Adrenal gland (tissue), 12 donors: ENCODE measurements around the gene RNF2. TPM values are rescaled to one million over a fixed set of nuclear protein-coding genes. Genes with fewer than 3 reads are reported as not detected.
A peak's percentile ranks its signal among the peaks of the same experiment; 100 is the strongest.

Source experiments
- DNase-seq, 7 donors: peaks; one replicate each; pipeline ENCODE4 v3.0.0-alpha.2; 2019 to 2020
- H3K27ac ChIP-seq, 5 donors: fragments of 200-600 bp; sonication (generic) in 4 of 5; 1 replicate in 3 of 5; 2 replicates in 2 of 5; pipeline versions ENCODE4 v1.5.1 to v1.8.0; 2016 to 2020; ENCODE audit warnings: mild to moderate bottlenecking in 1 of 5
- H3K27me3 ChIP-seq: fragments of 200-600 bp; 2 replicates; pipeline ENCODE4 v1.8.0; 2021
- H3K36me3 ChIP-seq, 2 donors: fragments of 200-600 bp; replicated peaks in 1 of 2; 1 replicate in 1 of 2; 2 replicates in 1 of 2; pipeline versions ENCODE4 v1.5.1 to v1.8.0; 2018 to 2022
- H3K4me1 ChIP-seq, 2 donors: fragments of 200-600 bp; replicated peaks in 1 of 2; 1 replicate in 1 of 2; 2 replicates in 1 of 2; pipeline versions ENCODE4 v1.5.1 to v1.8.0; 2018 to 2021
- H3K4me3 ChIP-seq, 4 donors: fragments of 200-600 bp; sonication (generic) in 3 of 4; one replicate each; pipeline ENCODE4 v1.5.1; 2016 to 2018
- H3K9me3 ChIP-seq, 3 donors: fragments of 200-600 bp; sonication (generic) in 1 of 3; replicated peaks in 1 of 3; 1 replicate in 2 of 3; 2 replicates in 1 of 3; pipeline versions ENCODE4 v1.5.1 to v1.8.0; 2016 to 2021
- CTCF ChIP-seq, 6 experiments: fragments of 450-650 bp in 4 of 6; fragments of 200-600 bp in 2 of 6; sonication (generic) in 1 of 6; IDR thresholded peaks; 1 replicate in 5 of 6; 2 replicates in 1 of 6; pipeline versions ENCODE4 v1.5.1 to v1.8.0; 2016 to 2021; ENCODE audit warnings: antibody characterized with exemption in 6 of 6, mild to moderate bottlenecking in 2 of 6, moderate library complexity in 1 of 6
- POLR2A ChIP-seq, 2 donors: fragments of 450-650 bp; IDR thresholded peaks; one replicate each; pipeline ENCODE4 v1.6.1; 2017; ENCODE audit warnings: antibody characterized with exemption in 2 of 2, mild to moderate bottlenecking in 2 of 2, moderate library complexity in 1 of 2
- WGBS, 4 donors: extraction: QIAGEN DNeasy Blood & Tissue Kit in 2 of 4; methylation state at CpG; one replicate each; pipeline versions ENCODE4 v1.1.5 to v1.1.7; 2013 to 2017; 5-methylcytosine and 5-hydroxymethylcytosine counted together
- intact Hi-C, 2 donors: fragments of 100-400 bp; cut with DNase I; formaldehyde crosslinking; loops; one replicate each; pipeline versions ENCODE4 v1.14.1 to v1.15.0; 2022 to 2023
- polyA plus RNA-seq, 3 donors: library from polyadenylated mRNA; stranded (reverse); fragments of 200-250 nt in 2 of 3; fragments of 350-450 nt in 1 of 3; fragmentation: Illumina TruSeq in 1 of 3; extraction: RNeasy Lipid Tissue Mini Kit (QIAGEN cat#74804) in 1 of 3; gene quantifications; one replicate each; pipeline ENCODE4 v1.2.3, GENCODE V29; 2013 to 2014
- total RNA-seq, 9 donors: library from RNA; depleted of rRNA in 4 of 9; stranded (reverse); fragments of >200 nt in 4 of 9; fragments of 120-200 nt in 1 of 9; fragmentation: NEBNext Ultra II Directional in 1 of 9; extraction: Animal tissue kit (Norgen Biotek cat#: 25700) in 1 of 9; gene quantifications; one replicate each; pipeline versions ENCODE4 v1.1.0 to v1.2.4, GENCODE V29; 2013 to 2023
- donor health status: healthy with polysubstance abuse.
- donor health status: Bipolar disorder and iron deficiency.
- donor health status: DM: yes; HTN: yes; CAD: no.
- donor health status: DM: no; HTN: no; CAD: no.
- donor health status: DM: no; HTN: no; CAD: no.
- donor health status: DM: yes; HTN: yes; CAD: no.

The RNF2 gene
- total and polyA plus RNA-seq, 12 donors, result 3.5 to 34.6 (median 18.0) TPM

DNA sequence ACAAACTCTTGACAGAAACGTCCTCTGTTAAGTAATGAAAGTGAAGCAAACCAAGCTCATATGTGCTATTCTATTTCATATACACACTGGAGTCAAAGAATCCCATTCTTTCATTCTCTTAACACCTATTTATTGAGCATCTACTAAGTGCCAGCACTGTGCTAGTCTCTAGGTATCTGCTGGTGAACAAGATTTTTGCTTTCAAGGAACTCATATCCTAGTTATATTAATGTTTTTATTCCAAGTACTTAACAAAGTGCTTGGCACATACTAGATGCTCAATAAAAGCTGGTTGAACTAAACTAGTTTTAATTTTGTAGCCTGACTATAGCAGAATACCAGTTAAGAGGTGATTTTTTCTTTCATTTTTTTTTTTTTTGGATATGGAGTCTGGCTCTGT is 3.6 kb upstream of the RNF2 start:
- Histone ChIP-seq H3K4me1 (peaks cover 0 to 10% of the 10 kb centered on the region in 2 donors), H3K4me3 (no peak overlapping the region), H3K36me3 (no peaks in the 10 kb centered on the region), H3K27me3 (no peaks in the 10 kb centered on the region), H3K27ac (no peak overlapping the region), H3K9me3 (no peaks in the 10 kb centered on the region)
- 38 to 65% (median 53%) methylated on average over 1 of the region's 1 CpG for WGBS, 4 donors
- intact Hi-C loops, result no loop called here
- TF ChIP-seq POLR2A (IDR thresholded peaks at IDR 0.05), result no peak
- no peak for TF ChIP-seq CTCF (IDR thresholded peaks at IDR 0.05)
- DNase-seq, result no peak

- Histone ChIP-seq H3K27ac (no peak overlapping the region), H3K36me3 (no peaks in the 10 kb centered on the region), H3K4me3 (no peak overlapping the region), H3K27me3 (no peaks in the 10 kb centered on the region), H3K9me3 (no peaks in the 10 kb centered on the region), H3K4me1 (peaks cover 6 to 20% of the 10 kb centered on the region in 2 donors)
- intact Hi-C loops, result no loop called here
- 82 to 84% (median 82%) methylated on average over 6 of the region's 6 CpGs for WGBS, 4 donors
- DNase-seq, result peak in 1 of 7 donors; percentile 7
- TF ChIP-seq POLR2A (IDR thresholded peaks at IDR 0.05), result no peak
- TF ChIP-seq CTCF (IDR thresholded peaks at IDR 0.05), result no peak
These were observed 2.6 kb upstream of the RNF2 start for GRCh38 chr1:185042737-185043136.

- Histone ChIP-seq H3K27me3 (no peaks in the 10 kb centered on the region), H3K27ac (peak overlapping the region in 2 of 5 donors; percentile 86 to 89), H3K4me3 (peak overlapping the region in 1 of 4 donors; percentile 80), H3K4me1 (peaks cover 6 to 26% of the 10 kb centered on the region in 2 donors), H3K9me3 (no peaks in the 10 kb centered on the region), H3K36me3 (no peaks in the 10 kb centered on the region)
- TF ChIP-seq CTCF (IDR thresholded peaks at IDR 0.05), result no peak
- TF ChIP-seq POLR2A (IDR thresholded peaks at IDR 0.05), result no peak
- DNase-seq, result no peak
- 84 to 89% (median 86%) methylated on average over 8 of the region's 8 CpGs for WGBS, 4 donors
- intact Hi-C loops, result no loop called here
These were observed 971 bp upstream of the RNF2 start for GRCh38 chr1:185044387-185044786.

GRCh38 chr1:185045814-185046492 is 595 bp downstream of the RNF2 start:
- Histone ChIP-seq H3K4me3 (peak overlapping the region; percentile 51 to 84 (median 70)), H3K36me3 (no peaks in the 10 kb centered on the region), H3K9me3 (no peaks in the 10 kb centered on the region), H3K27me3 (no peaks in the 10 kb centered on the region), H3K4me1 (peaks cover 18 to 31% of the 10 kb centered on the region in 2 donors), H3K27ac (peak overlapping the region; percentile 70 to 89 (median 86))
- intact Hi-C loops, result no loop called here
- WGBS, 4 donors, result 0 to 1% (median 0%) methylated on average over 9 to 52 of the region's 52 CpGs
- TF ChIP-seq POLR2A (IDR thresholded peaks at IDR 0.05) (no peak), CTCF (IDR thresholded peaks at IDR 0.05) (no peak)
- peak; percentile 27 to 62 (median 38) for DNase-seq
